Astrocyte (in vitro differentiated cells and primary cell): ENCODE results near the gene OR10A5.

Experiments
- CTCF ChIP-seq: IDR thresholded peaks from 2 replicates; pipeline ENCODE4 v1.5.1; 2011; ENCODE audit warnings: low read depth, mild to moderate bottlenecking, inconsistent platforms, low read length, moderate library complexity; ENCODE audit not compliant: insufficient read depth
- EZH2 ChIP-seq: IDR thresholded peaks from 2 replicates; pipeline ENCODE4 v1.6.1; 2012; ENCODE audit warnings: mild to moderate bottlenecking, low read length, inconsistent platforms; ENCODE audit not compliant: insufficient read depth

GRCh38 chr11:6828103-6828502 lies 17.4 kb upstream of the OR10A5 start:
- TF ChIP-seq EZH2 (no peak), CTCF (no peak)
